H9 (cell line): Measurements from ENCODE around the gene KCNIP1. TPM values are rescaled to one million over a fixed set of nuclear protein-coding genes. Genes with fewer than 3 reads are reported as not detected.

ENCODE experiments used
- DNase-seq: peaks from one replicate; pipeline ENCODE4 v3.0.0-alpha.2; 2017
- H2AFZ ChIP-seq: one replicate; pipeline ENCODE4 v1.6.1; 2013; ENCODE audit warnings: mild to moderate bottlenecking, low read length, control low read depth, moderate library complexity
- H2AK5ac ChIP-seq: 2 replicates; pipeline ENCODE4 v1.6.1; 2013; ENCODE audit warnings: low read length, control low read depth, mixed read lengths; ENCODE audit not compliant: insufficient read length
- H2BK120ac ChIP-seq: one replicate; pipeline ENCODE4 v1.6.1; 2013; ENCODE audit warnings: low read depth, mild to moderate bottlenecking, low read length, control low read depth, inconsistent platforms; ENCODE audit not compliant: poor library complexity, severe bottlenecking
- H2BK12ac ChIP-seq: 2 replicates; pipeline ENCODE4 v1.6.1; 2013; ENCODE audit warnings: low read length, control low read depth, mixed read lengths, low read depth; ENCODE audit not compliant: insufficient read length
- H2BK15ac ChIP-seq: 2 replicates; pipeline ENCODE4 v1.6.1; 2013; ENCODE audit warnings: low read depth, low read length, control low read depth
- H2BK20ac ChIP-seq: one replicate; pipeline ENCODE4 v1.6.1; 2013; ENCODE audit warnings: low read depth, mild to moderate bottlenecking, low read length, control low read depth, inconsistent platforms; ENCODE audit not compliant: poor library complexity, severe bottlenecking
- H2BK5ac ChIP-seq: 2 replicates; pipeline ENCODE4 v1.6.1; 2013; ENCODE audit warnings: low read length, control low read depth, mixed read lengths; ENCODE audit not compliant: insufficient read length
- H3K14ac ChIP-seq: 2 replicates; pipeline ENCODE4 v1.6.1; 2013; ENCODE audit warnings: low read length, control low read depth; ENCODE audit not compliant: insufficient read depth
- H3K18ac ChIP-seq: 2 replicates; pipeline ENCODE4 v1.6.1; 2013; ENCODE audit warnings: low read depth, mild to moderate bottlenecking, mixed read lengths, low read length, control low read depth; ENCODE audit not compliant: insufficient read length
- H3K23ac ChIP-seq: 2 replicates; pipeline ENCODE4 v1.6.1; 2013; ENCODE audit warnings: low read length, control low read depth, mixed read lengths, low read depth; ENCODE audit not compliant: insufficient read length
- H3K23me2 ChIP-seq: 2 replicates; pipeline ENCODE4 v1.6.1; 2013; ENCODE audit warnings: low read depth, mild to moderate bottlenecking, mixed read lengths, low read length, control low read depth; ENCODE audit not compliant: insufficient read length, poor library complexity, severe bottlenecking
- H3K27ac ChIP-seq: 2 replicates; pipeline ENCODE4 v1.5.1; 2013; ENCODE audit warnings: low read length, control low read depth, mixed read lengths, low read depth; ENCODE audit not compliant: insufficient read length
- H3K27me3 ChIP-seq: 2 replicates; pipeline ENCODE4 v1.6.1; 2013; ENCODE audit warnings: low read length, control low read depth, inconsistent platforms; ENCODE audit not compliant: insufficient read depth
- H3K4ac ChIP-seq: 2 replicates; pipeline ENCODE4 v1.6.1; 2013; ENCODE audit warnings: low read depth, mild to moderate bottlenecking, control low read depth, inconsistent platforms, low read length, moderate library complexity
- H3K4me1 ChIP-seq: 2 replicates; pipeline ENCODE4 v1.6.1; 2013; ENCODE audit warnings: low read length, control low read depth, inconsistent platforms; ENCODE audit not compliant: insufficient read depth
- H3K4me2 ChIP-seq: 2 replicates; pipeline ENCODE4 v1.6.1; 2013; ENCODE audit warnings: low read length, control low read depth, mixed read lengths; ENCODE audit not compliant: insufficient read length, insufficient read depth
- H3K56ac ChIP-seq: 2 replicates; pipeline ENCODE4 v1.6.1; 2013; ENCODE audit warnings: low read depth, mild to moderate bottlenecking, mixed read lengths, low read length, control low read depth; ENCODE audit not compliant: insufficient read length
- H3K79me1 ChIP-seq: 2 replicates; pipeline ENCODE4 v1.6.1; 2013; ENCODE audit warnings: low read depth, mild to moderate bottlenecking, moderate library complexity, low read length, control low read depth, inconsistent platforms; ENCODE audit not compliant: insufficient read depth, poor library complexity, severe bottlenecking
- H3K79me2 ChIP-seq: 2 replicates; pipeline ENCODE4 v1.6.1; 2013; ENCODE audit warnings: low read length, control low read depth, inconsistent platforms; ENCODE audit not compliant: insufficient read depth
- H3K9ac ChIP-seq: 2 replicates; pipeline ENCODE4 v1.6.1; 2013; ENCODE audit warnings: low read length, control low read depth, mixed read lengths; ENCODE audit not compliant: insufficient read length; ENCODE audit errors: extremely low read depth
- H3K9me3 ChIP-seq: one replicate; pipeline ENCODE4 v1.6.1; 2013; ENCODE audit warnings: low read depth, low read length, inconsistent platforms; ENCODE audit not compliant: control insufficient read depth
- H3T11ph ChIP-seq: one replicate; pipeline ENCODE4 v1.6.1; 2013; ENCODE audit warnings: mild to moderate bottlenecking, low read length, control low read depth, inconsistent platforms
- H4K20me1 ChIP-seq: one replicate; pipeline ENCODE4 v1.6.1; 2013; ENCODE audit not compliant: control insufficient read depth, insufficient read length, insufficient read depth
- H4K5ac ChIP-seq: 2 replicates; pipeline ENCODE4 v1.6.1; 2013; ENCODE audit warnings: low read depth, mild to moderate bottlenecking, mixed read lengths, low read length, control low read depth; ENCODE audit not compliant: insufficient read length
- H4K8ac ChIP-seq: replicated peaks from 2 replicates; pipeline ENCODE4 v1.6.1; 2013; ENCODE audit warnings: low read length, control low read depth, mixed read lengths, low read depth; ENCODE audit not compliant: insufficient read length
- H4K91ac ChIP-seq: 2 replicates; pipeline ENCODE4 v1.6.1; 2013; ENCODE audit warnings: low read depth, mild to moderate bottlenecking, moderate library complexity, mixed read lengths, low read length, control low read depth; ENCODE audit not compliant: insufficient read length
- H3K27ac Mint-ChIP-seq, 3 experiments: 2 replicates in 2 of 3; 3 replicates in 1 of 3; pipeline ENCODE4 v1.8.0; 2020 to 2021; ENCODE audit warnings: mixed read lengths in 3 of 3, mild to moderate bottlenecking in 1 of 3, moderate library complexity in 1 of 3
- H3K27me3 Mint-ChIP-seq: 2 replicates; pipeline ENCODE4 v1.8.0; 2021; ENCODE audit warnings: low read depth, mild to moderate bottlenecking, moderate library complexity, mixed read lengths
- H3K36me3 Mint-ChIP-seq, 3 experiments: 2 replicates in 2 of 3; 3 replicates in 1 of 3; pipeline ENCODE4 v1.8.0; 2020 to 2021; ENCODE audit warnings: low read depth in 3 of 3, mixed read lengths in 3 of 3; ENCODE audit not compliant: insufficient read depth in 1 of 3
- H3K4me1 Mint-ChIP-seq, 2 experiments: 2 replicates each; pipeline ENCODE4 v1.8.0; 2020; ENCODE audit warnings: mixed read lengths in 2 of 2
- H3K4me3 Mint-ChIP-seq, 2 experiments: 2 replicates in 1 of 2; 3 replicates in 1 of 2; pipeline ENCODE4 v1.8.0; 2020 to 2021; ENCODE audit warnings: mild to moderate bottlenecking in 2 of 2, mixed read lengths in 2 of 2, moderate library complexity in 1 of 2
- H3K9me3 Mint-ChIP-seq, 2 experiments: 2 replicates in 1 of 2; 3 replicates in 1 of 2; pipeline ENCODE4 v1.8.0; 2020; ENCODE audit warnings: mild to moderate bottlenecking in 2 of 2, mixed read lengths in 2 of 2, moderate library complexity in 1 of 2
- WGBS: extraction: QIAGEN DNeasy Blood & Tissue Kit; methylation state at CpG from one replicate; pipeline ENCODE4 v1.1.7; 2013; ENCODE audit warnings: missing lambda C conversion rate, low lambda C conversion rate, mixed read lengths; ENCODE audit not compliant: insufficient read length; ENCODE audit errors: extremely low coverage; 5-methylcytosine and 5-hydroxymethylcytosine counted together
- total RNA-seq: library from RNA; stranded (reverse); gene quantifications from 2 replicates; pipeline ENCODE4 v1.2.1, GENCODE V29; 2021
- TF ChIP-seq, protein P1 (sequence below): fragments of 200-600 bp; sonication (generic); conservative IDR thresholded peaks from 3 replicates; pipeline ENCODE4 v1.8.0; 2021; ENCODE audit warnings: antibody characterized with exemption, mild to moderate bottlenecking

The KCNIP1 gene
- total RNA-seq, 1 experiment from 2014 or later, result 0.63 TPM

DNA sequence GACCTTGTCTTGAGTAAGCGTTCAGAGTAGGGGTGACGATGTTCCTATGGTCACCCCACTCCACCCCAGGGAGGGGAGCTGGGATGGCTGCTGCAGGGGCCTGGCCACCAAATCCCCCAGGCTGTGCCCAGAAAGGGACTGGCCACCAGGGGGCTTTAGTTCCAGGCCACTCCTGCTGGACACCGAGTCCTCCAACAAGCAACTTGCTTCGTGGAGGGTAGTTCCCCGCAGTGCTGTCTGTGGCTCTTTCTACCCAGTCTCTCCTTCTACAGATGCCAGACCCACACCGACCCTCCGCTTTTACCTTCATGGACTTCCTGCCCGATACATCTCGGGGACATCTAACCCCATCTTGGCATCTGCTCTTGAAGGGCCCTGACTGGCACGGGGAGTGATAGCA, 244.0 kb downstream of the KCNIP1 start:
- Histone ChIP-seq H3K18ac (no peak overlapping the region), H2BK12ac (no peak overlapping the region), H3K79me1 (no peaks in the 10 kb centered on the region), H4K20me1 (no peaks in the 10 kb centered on the region), H2BK15ac (no peak overlapping the region), H2BK120ac (no peak overlapping the region), H4K5ac (no peak overlapping the region), H3K4ac (no peak overlapping the region), H3K79me2 (no peaks in the 10 kb centered on the region), H3K4me2 (no peak overlapping the region), H3K23me2 (peaks cover 4% of the 10 kb centered on the region), H2BK5ac (no peak overlapping the region), H2AFZ (no peak overlapping the region), H3K23ac (no peak overlapping the region), H3K9ac (no peak overlapping the region), H3T11ph (no peak overlapping the region), H4K91ac (no peak overlapping the region), H2AK5ac (no peak overlapping the region), H3K56ac (no peak overlapping the region), H3K4me1 (peaks cover 6% of the 10 kb centered on the region; the same call in 1 of the 2 replicates), H3K14ac (no peak overlapping the region), H3K27ac (no peak overlapping the region), H3K27me3 (no peaks in the 10 kb centered on the region), H4K8ac (no peak overlapping the region), H2BK20ac (no peak overlapping the region), H3K9me3 (no peaks in the 10 kb centered on the region)
- H3K9me3 Mint-ChIP-seq, result peaks cover 0 to 7% of the 10 kb centered on the region in 2 experiments; a peak in 3 of 5 replicates
- H3K27ac Mint-ChIP-seq, result peak overlapping the region in 2 of 3 experiments; percentile 61 to 90; a peak in 4 of 7 replicates
- peak; percentile 74 for DNase-seq
- WGBS, result no CpG with 5 or more reads among the region's 10 CpGs
- peaks cover 51 to 52% of the 10 kb centered on the region in 2 experiments for H3K4me1 Mint-ChIP-seq
- peaks cover 0 to 5% (median 0%) of the 10 kb centered on the region in 3 experiments; a peak in 2 of 7 replicates for H3K36me3 Mint-ChIP-seq
- peaks cover 8% of the 10 kb centered on the region for H3K27me3 Mint-ChIP-seq
- TF ChIP-seq, protein P1, sequence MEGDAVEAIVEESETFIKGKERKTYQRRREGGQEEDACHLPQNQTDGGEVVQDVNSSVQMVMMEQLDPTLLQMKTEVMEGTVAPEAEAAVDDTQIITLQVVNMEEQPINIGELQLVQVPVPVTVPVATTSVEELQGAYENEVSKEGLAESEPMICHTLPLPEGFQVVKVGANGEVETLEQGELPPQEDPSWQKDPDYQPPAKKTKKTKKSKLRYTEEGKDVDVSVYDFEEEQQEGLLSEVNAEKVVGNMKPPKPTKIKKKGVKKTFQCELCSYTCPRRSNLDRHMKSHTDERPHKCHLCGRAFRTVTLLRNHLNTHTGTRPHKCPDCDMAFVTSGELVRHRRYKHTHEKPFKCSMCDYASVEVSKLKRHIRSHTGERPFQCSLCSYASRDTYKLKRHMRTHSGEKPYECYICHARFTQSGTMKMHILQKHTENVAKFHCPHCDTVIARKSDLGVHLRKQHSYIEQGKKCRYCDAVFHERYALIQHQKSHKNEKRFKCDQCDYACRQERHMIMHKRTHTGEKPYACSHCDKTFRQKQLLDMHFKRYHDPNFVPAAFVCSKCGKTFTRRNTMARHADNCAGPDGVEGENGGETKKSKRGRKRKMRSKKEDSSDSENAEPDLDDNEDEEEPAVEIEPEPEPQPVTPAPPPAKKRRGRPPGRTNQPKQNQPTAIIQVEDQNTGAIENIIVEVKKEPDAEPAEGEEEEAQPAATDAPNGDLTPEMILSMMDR, result peak; percentile 73
- no peak overlapping the region for H3K4me3 Mint-ChIP-seq
